NB4 (cell line): ENCODE measurements around the gene ACBD6.

ENCODE experiments used
- POLR2A ChIP-seq: IDR thresholded peaks from 2 replicates; pipeline ENCODE4 v1.6.1; 2011; ENCODE audit warnings: mild to moderate bottlenecking; ENCODE audit not compliant: insufficient read length; ENCODE audit errors: extremely low read depth
- TF ChIP-seq, protein P1 (sequence below): IDR thresholded peaks from one replicate; pipeline ENCODE4 v1.5.1; 2012; ENCODE audit warnings: low read depth, low read length

DNA sequence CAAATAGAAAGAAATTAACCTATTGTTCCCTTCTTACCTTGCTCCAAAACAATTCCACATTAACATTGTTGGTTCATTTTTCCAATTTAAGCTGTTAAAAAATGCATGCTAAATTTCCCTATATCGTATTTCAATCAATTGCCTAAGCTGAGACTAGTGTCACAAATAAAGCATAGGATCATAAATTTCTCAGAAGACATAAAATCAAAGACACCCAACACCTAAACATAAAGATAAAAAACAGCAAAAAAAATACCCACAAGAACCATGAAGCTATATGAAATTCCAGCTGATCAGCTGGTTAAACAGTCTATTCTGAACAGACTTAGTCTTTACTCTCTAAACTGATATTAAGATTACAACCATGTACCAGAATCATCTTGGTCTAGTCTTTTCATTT, 32.3 kb downstream of the ACBD6 start:
- TF ChIP-seq POLR2A: no peak
- TF ChIP-seq, protein P1, sequence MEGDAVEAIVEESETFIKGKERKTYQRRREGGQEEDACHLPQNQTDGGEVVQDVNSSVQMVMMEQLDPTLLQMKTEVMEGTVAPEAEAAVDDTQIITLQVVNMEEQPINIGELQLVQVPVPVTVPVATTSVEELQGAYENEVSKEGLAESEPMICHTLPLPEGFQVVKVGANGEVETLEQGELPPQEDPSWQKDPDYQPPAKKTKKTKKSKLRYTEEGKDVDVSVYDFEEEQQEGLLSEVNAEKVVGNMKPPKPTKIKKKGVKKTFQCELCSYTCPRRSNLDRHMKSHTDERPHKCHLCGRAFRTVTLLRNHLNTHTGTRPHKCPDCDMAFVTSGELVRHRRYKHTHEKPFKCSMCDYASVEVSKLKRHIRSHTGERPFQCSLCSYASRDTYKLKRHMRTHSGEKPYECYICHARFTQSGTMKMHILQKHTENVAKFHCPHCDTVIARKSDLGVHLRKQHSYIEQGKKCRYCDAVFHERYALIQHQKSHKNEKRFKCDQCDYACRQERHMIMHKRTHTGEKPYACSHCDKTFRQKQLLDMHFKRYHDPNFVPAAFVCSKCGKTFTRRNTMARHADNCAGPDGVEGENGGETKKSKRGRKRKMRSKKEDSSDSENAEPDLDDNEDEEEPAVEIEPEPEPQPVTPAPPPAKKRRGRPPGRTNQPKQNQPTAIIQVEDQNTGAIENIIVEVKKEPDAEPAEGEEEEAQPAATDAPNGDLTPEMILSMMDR: no peak
